ENCODE data around the gene KCTD13.
"Not testable (repeated sequence)": the region's sequence is repeated elsewhere in the genome, so short reads cannot be mapped to it uniquely, and the experiment has no call there.

The KCTD13 gene, protein sequence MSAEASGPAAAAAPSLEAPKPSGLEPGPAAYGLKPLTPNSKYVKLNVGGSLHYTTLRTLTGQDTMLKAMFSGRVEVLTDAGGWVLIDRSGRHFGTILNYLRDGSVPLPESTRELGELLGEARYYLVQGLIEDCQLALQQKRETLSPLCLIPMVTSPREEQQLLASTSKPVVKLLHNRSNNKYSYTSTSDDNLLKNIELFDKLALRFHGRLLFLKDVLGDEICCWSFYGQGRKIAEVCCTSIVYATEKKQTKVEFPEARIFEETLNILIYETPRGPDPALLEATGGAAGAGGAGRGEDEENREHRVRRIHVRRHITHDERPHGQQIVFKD

DNA sequence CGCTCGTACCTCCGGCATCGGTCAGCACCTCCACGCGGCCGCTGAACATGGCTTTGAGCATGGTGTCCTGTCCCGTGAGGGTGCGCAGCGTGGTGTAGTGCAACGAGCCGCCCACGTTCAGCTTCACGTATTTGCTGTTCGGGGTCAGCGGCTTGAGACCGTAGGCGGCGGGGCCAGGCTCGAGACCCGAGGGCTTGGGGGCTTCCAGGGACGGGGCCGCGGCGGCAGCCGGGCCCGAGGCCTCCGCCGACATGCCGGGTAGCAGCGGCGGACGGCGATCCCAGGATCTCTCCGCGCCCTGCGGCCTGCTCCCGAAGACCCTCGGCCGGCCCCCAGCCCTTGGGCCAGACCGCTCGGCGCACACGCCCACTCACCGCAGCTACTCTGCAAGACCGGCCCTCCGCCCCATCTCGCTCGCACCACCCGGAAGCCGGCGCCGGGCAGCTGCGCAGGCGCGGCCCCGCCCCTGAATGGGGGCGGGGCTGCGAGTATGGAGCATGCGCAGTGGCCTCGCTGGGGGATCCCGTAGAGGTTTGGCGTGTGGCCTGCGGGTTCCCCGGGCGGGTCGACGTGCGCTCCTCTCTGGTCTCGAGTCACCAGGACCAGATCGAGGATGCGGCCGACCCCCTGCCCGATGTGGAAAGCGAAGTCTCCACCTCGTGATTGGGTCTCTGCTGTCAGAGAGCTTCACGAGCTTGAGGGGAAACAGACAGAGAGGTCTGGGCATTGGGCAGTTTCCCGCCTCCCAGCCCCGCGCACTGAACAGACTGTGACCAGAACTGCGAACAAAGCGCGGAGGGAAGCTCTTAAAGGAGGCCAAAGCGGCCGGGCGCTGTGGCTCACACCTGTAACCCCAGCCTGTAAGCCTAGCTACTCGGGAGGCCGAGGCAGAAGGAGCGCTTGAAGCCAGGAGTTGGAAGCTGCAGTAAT is at the start of gene KCTD13:
KCTD13 (minus strand) TSS at position 446 of the 930 bp plus-strand sequence; CDS start at position 253, 193 bp downstream.
- peak; percentile 83 to 91 for DNase-seq (ENCODE audit: low read depth in 2 of 2)

DNA sequence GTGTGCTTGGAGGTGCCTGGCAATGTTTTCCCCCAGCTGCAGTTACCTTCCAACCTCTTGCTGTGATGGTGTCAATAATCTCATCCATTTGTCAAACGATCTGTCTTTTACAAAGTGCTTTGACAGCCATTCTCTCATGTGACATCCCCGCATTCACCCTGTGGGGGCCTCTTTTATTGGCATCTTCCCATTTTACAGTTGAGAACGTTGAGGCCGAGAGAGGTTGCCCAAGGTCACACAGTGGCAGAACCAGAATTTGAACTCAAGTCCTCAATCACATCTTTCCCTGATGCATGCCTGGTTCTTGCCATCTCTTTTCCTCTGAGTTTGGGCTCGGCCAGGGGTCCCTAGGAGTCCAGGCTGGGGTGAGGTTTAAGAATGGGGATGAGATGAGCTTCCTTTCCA is 49.1 kb upstream of the KCTD13 start:
- DNase-seq (ENCODE audit: low read depth in 2 of 2), result no peak

DNA sequence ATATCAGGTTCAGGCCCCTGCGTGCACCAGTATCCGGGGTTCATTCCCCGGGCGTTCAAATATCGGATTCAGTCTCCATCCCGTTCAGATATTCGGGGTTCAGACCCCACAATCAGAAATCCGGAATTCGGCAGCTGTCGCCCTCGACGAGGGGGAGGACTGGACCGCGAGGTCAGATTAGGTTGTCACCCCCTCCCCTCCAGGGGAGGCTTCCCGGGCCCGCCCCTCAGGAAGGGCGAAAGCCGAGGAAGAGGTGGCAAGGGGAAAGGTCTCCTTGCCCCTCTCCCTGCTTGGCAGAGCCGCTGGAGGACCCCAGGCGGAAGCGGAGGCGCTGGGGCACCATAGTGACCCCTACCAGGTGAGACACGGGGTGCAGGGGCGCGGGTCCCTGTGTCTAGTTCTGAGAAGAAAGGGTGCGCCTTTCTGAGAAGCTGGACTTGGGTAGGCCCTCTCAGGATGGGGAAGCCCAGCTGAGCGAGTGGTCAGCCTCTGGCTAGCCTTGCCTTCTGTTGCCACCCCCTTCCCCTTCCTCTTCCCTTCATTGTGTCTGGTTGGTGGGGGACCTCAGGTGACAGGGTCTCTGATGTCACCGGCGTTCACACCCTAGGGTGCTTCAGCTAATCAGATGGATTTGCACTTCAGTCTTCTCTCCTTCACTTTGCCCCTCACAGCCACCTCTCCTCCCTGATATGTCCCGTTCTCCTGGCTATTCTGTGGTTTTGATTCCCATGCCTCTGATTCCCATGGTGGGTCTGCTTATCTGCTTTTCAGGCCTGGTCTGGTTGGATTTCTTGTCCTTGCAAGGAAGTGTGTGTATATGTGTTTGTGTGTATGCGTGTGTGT is 48.5 kb upstream of the KCTD13 start:
- no peak for DNase-seq (ENCODE audit: low read depth in 2 of 2)

DNA sequence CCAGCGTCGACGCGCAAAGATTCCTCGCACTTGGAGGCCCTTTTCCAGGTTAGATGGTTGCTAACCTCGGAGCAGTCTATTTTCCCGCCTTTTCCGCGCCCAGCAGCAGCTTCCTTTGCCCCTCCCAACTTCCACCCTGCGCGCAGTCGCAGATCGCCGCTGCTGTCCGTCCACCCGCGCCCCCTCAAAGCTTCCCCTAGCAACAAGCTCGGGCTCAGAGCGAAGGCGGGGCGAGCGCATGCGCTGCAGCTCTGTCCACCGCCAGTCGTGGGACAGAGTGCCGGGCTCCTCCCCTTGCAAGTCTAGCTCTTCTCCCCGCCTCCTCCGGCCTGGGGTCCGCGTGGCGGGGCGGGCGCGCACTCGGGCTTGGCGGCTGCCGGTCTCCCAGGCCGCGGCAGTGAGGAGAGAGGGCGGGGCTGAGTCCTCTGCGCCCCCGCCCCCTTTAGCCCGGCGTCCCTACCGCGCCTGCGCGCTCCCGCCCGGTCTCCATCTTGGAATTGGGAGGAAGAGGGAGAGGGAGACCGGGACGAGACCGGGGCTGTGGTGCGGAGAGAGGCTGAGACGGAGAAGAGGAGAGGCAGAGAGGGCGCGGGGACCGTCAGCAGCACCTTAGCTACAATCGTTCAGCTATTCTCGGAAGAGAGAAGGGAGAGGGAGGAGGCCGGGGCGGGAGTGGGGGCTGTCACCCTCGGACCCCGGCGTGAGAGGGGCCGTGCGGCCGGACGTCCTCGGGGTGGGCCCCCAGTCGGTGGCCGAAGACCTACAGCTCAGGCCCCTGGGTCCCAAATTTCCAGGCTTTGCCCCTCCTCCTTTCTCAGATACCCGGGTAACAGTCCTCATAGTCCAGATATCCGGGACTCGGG is 47.6 kb upstream of the KCTD13 start, which contains the start of gene TAOK2:
TAOK2 (plus strand) TSS at position 485 of the 863 bp plus-strand sequence. CDS start 3,905 bp downstream, outside the sequence.
- DNase-seq (ENCODE audit: low read depth in 2 of 2), result peak; percentile 86 to 91

DNA sequence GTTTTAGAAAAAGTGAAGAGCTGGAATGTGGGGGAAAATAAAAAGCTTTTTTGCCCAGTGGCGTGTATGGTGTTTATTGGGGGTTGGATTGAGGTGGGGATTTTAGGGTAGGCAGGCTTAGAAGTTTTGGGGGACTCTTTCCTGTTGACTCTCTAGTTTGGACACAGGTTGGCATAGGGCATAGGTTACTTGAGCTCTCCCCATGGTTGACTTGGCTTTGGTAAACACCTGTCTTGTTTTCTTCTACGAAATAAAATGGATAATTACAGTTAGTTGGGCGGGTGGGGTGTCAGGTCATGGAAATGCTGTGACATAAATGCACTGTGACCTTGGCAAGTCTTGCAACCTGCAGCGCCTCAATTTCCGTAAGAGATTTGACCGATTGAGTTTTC is 47.0 kb upstream of the KCTD13 start:
- no peak for DNase-seq (ENCODE audit: low read depth in 2 of 2)

DNA sequence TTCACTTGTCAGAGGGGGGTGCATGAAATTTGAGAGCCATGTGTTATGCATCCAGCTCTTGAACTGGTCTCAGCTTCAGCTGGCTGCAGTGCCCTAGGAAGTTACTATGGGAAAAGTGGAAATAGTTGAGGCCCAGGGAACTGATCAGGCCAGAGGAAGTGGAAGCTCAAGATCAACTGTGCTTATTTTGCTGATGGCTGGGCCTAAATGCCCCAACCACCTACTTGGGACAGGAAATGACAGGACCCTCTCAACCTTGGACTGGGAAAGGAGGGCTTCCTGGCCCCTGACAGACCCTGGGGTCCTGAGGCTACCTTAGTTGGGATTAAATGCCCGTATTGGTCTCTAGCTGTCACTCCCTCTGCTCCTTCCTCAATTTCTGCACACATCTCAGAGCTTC is 46.5 kb upstream of the KCTD13 start:
- DNase-seq (ENCODE audit: low read depth in 2 of 2), result no peak

DNA sequence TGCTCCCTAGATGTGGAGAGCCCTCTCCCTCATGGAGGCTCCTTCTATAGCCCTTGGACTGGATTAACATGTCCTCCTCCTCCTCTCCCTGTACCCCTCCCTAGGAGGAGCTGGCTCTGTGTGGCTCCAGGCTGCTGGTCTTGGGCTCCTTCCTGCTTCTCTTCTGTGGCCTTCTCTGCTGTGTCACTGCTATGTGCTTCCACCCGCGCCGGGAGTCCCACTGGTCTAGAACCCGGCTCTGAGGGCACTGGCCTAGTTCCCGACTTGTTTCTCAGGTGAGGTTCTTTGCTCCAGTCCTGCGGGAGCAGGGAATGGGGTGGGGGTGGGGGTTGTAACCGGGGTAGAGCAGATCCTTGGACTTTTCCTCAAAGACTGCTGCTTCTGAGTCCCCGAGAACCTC is 45.3 kb upstream of the KCTD13 start:
- DNase-seq (ENCODE audit: low read depth in 2 of 2), result no peak

DNA sequence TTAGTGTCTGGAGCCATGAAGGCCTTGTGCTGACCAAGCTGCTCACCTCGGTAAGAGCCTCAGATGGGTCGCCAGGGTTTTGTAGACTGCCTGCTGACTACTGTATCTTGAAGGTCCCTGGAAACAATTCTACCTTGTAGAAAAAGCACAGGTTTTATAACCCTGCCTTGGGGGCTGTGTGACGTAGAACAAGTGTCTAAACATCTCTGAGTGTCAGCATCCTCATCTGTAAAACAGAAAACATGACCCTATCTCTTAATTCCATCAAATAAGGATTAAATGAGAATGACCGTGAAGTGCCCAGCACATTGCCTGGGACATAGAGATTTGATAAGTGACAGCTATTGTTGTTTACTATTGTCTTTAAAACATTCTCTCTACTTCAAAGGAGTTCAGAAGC is 42.2 kb upstream of the KCTD13 start:
- DNase-seq (ENCODE audit: low read depth in 2 of 2), result no peak

DNA sequence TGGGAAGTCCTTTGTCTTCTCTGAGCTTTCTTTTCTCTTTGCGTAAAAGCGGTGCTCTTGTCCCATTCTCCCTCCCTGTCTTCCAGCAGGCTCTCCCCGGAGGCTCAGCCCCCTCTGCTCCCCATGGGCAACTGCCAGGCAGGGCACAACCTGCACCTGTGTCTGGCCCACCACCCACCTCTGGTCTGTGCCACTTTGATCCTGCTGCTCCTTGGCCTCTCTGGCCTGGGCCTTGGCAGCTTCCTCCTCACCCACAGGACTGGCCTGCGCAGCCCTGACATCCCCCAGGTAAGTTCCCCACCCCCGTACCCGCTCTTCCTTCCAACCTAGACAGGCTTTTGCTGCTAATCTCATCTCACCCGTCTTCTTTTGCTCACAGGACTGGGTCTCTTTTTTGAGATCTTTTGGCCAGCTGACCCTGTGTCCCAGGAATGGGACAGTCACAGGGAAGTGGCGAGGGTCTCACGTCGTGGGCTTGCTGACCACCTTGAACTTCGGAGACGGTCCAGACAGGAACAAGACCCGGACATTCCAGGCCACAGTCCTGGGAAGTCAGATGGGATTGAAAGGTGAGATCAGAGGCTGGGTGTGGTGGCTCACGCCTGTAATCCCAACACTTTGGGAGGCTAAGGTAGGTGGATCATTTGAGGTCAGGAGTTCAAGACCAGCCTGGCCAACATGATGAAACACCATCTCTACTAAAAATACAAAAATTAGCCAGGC is 37.2 kb upstream of the KCTD13 start:
- no peak for DNase-seq (ENCODE audit: low read depth in 2 of 2)

DNA sequence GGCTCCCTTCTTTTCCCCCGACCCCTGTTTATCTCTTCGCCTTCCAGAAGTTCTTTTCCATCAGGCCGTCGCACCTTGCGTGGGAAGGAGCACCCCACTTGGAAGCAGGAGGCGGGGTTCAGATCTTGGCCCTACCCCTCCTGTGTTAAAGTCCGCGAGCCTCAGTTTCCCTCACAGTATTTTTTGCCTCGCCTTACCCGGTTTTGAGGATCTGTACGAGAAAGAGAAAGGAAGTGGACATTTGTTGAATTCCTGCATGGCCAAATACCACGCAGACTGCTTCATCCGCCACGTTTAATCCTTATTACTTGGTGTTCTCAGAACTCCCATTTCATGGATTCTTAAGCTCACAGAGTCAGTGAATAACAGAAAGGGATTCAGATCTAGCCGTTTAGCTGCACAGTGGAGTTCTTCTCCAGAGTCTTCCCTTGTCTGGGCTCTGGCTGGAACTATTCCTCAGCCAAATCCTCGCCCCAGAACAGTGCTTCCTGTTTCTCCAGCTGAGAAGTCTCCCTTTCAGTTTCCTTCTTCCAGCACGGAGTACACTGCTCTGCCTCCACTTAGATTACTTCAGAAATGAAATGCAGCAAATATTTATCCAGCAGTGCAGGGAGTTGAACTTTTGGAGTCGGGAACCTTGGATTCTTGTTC is 36.4 kb upstream of the KCTD13 start:
- DNase-seq (ENCODE audit: low read depth in 2 of 2), result no peak

DNA sequence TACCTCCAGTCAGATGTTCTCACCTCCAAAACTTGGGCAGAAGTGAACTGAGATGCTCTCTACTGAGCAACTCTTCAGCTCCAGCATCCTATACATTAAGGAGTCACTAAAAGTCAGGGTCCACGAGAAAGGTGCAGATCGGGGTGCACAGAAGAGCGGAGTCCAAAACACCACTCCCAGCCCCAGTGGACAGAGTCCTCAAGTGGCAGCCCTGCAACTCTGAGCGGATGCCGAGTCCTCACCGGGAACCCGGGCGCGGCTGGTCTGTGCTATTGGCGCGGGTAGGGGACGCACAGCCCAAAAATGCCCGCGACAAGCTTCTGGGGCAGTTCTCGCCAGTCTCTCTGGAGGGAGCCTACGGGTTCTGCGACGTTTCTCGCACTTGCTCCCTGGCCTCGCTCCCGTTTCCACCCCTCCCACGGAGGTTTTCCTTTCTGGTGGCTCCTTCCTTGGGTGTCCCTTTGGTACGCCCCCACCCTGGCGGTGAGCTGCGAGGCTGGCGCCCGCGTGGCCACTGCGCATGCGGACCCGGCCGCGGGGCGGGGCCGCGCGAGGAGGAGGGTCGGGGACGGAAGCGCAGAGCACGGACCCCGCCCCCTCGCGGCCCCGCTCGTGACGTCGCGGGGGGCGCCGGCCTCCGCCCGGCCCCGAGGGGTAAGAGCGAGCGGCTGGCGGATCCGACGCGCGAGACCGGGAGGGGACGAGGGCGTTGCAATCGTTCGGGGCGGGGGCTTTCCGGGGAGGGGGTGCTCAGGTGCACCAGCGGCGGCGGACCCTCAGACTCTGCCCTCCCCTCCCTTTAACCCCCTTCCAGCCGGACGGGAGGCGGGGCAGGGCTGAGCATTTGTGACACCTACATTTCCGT is 35.7 kb upstream of the KCTD13 start, which contains the start of gene TMEM219:
TMEM219 (plus strand) TSS at position 601 of the 865 bp plus-strand sequence. CDS start 1,065 bp downstream, outside the sequence.
- DNase-seq (ENCODE audit: low read depth in 2 of 2), result peak; percentile 90 to 93

DNA sequence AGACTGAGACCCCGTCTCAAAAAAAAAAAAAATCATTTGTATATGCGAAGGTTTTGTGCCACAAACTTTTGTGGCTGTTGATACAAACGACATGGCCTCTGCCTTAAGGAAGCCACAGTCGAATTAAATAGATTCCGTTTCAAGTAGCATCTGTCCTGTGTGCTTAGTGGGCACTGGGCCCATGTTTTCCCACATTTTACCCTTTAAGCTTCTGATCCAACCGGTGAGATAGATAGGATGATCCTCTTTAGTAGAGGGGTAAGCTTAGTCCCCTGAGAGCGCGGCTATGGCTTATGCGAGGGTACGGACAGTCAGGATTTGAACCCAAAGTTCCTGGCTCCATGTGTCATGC is 35.1 kb upstream of the KCTD13 start:
- no peak for DNase-seq (ENCODE audit: low read depth in 2 of 2)

DNA sequence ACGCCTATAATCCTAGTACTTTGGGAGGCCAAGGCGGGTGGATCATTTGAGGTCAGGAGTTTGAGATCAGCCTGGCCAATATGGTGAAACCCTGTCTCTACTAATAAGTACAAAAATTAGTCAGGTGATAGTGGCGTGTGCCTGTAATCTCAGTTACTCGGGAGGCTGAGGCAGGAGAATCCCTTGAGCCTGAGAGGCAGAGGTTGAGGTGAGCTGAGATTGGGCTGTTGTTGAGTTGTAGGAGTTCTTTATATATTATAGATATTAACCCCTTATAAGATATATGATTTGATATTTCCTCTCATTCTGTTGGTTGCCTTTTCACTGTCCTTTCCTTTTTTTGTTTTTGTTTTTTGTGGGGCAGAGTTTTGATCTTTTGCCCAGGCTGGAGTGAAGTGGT is 33.8 kb upstream of the KCTD13 start:
- not testable (repeated sequence) for DNase-seq (ENCODE audit: low read depth in 2 of 2)

DNA sequence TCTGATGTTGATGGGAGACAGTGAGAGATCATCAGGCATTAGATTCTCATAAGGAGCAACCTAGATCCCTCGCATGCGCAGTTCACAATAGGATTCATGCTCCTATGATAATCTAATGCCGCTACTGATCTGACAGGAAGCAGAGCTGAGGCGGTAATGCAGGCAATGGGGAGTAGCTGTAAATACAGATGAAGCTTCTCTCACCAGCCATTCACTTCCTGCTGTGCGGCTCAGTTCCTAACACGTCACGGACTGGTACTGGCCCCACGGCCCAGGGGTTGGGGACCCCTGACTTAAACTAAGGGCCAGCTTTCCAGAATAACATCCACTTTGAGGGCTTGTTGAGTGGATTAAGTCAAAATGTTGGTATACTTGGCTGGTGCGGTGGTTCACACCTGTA is 33.3 kb upstream of the KCTD13 start:
- no peak for DNase-seq (ENCODE audit: low read depth in 2 of 2)

DNA sequence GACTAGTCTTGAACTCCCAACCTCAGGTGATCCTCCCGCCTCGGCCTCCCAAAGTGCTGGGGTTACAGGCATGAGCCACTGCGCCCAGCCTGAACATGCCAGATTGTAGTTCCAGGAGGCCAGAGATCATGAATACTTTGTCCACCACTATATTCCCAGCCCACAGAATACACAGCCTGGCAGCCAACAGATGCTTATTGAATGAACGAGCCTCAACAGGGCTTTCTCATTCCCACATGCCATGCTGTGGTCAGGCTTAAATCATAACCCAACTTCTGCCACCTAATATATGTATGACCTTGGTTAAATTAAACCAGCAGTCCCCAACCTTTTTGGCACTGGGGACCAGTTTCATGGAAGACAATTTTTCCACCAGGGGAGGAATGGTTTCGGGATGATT is 32.7 kb upstream of the KCTD13 start:
- DNase-seq (ENCODE audit: low read depth in 2 of 2), result no peak

DNA sequence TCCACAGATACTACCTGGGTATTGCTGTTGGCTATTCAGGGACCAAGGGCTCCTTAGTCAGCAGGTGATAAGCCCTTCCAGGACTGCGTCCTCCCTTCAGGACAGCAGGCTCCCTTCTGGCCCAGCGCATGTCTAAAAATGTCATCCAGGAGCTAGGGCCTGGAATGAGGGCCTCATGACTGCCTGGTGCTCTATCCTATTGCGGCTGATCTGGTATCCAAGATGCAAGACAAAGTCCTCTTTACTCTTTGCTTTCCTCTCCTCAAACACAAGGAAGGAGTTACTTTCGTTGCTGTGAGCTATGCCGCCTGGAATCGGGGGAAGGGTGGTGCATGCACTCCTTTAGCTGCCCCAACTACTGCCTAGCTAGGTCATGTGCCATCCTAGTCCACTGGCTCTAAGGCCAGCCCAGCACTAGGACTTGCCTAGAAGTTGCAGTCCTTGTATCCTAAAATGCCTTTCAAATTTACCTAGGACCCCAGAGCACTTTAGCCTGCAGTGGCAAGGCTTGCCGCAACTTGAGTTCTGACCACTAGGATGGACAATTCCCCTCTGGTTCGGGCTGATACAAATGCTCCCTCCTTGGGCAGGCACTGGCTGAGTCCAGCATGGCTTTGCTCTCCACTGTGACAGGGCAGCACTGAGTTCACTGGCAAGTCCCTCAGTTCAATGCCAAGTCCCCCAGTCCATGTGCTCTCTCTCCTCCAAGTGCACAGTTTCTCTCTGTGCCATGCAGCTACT is 25.8 kb upstream of the KCTD13 start:
- DNase-seq (ENCODE audit: low read depth in 2 of 2), result no peak

DNA sequence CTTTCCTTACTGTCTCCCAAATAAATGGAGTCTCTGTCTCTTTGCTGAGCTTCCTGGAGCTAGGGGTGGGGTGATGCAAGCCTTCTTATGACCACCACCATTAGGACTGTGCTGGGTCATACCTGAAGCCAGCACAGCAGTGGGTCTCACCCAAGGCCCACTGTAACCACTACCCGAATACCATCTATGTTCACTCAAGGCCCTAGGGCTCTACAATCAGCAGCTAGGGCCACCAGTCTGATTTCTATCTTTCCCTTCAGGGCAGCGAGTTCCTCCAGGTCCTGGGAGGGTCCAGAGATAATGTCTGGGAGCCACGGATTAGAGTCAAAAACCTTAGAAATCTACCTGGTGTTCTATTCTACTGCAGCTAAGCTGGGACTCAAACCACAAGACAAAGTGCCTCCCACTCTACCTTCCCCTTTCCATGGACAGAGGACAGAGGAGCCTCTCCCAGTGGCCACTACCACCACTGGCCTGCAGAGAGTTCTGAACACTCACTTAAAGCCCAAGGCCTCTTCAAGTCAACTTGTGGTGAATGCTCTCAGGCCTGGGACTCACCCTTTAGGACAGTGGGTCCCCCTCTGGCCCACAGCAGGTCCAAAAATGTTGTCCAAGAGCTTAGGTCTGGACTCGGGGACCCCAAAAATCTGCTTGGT is 24.9 kb upstream of the KCTD13 start:
- no peak for DNase-seq (ENCODE audit: low read depth in 2 of 2)
